Spleen (tissue), 7 donors: Measurements from ENCODE around the gene GLTP.

Source experiments
- POLR2A ChIP-seq, 3 donors: fragments of 450-650 bp; IDR thresholded peaks; one replicate each; pipeline ENCODE4 v1.5.1; 2017; ENCODE audit warnings: antibody characterized with exemption in 3 of 3, mild to moderate bottlenecking in 1 of 3
- TF ChIP-seq, protein P1 (sequence below), 11 experiments: fragments of 200-600 bp in 7 of 11; fragments of 450-650 bp in 4 of 11; sonication (generic) in 4 of 11; IDR thresholded peaks in 8 of 11; conservative IDR thresholded peaks in 3 of 11; 1 replicate in 7 of 11; 2 replicates in 4 of 11; pipeline versions ENCODE4 v1.4.0 to v1.8.0; 2016 to 2021; ENCODE audit warnings: antibody characterized with exemption in 11 of 11, inconsistent platforms in 4 of 11, mild to moderate bottlenecking in 1 of 11
- donor health status: DM: no; HTN: no; CAD: no; lungs with moderate emphysema.
- donor health status: DM: no; HTN: no; CAD: no.
- donor health status: DM: no; HTN: no; CAD: no.

DNA sequence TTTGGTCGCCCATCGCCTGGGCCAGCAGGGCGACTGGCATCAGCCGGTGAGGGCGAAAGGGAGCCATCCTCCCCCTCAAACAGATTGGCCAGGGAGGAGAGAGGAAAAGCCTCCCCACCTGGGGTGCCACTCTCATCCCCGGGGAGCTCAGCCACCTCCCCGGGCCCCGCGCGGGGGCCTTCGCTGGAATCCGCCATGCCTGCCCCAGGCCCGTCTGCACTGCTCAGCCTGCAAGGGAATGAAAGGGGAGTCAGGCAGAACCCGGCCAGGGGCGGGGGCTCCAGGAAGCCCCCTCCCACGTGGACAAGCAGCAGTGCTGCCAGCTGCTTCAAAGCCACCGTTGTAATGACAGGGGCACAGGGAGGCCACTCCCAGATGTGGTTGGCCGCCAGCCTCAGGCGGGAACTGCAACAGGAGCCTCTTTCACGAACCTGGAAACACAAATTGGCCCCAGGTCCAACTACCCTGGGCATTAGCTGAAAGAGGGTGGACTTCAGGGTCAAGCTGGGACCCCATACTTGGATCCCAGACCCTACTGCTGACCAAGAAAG, 65.7 kb downstream of the GLTP start:
- TF ChIP-seq, protein P1, sequence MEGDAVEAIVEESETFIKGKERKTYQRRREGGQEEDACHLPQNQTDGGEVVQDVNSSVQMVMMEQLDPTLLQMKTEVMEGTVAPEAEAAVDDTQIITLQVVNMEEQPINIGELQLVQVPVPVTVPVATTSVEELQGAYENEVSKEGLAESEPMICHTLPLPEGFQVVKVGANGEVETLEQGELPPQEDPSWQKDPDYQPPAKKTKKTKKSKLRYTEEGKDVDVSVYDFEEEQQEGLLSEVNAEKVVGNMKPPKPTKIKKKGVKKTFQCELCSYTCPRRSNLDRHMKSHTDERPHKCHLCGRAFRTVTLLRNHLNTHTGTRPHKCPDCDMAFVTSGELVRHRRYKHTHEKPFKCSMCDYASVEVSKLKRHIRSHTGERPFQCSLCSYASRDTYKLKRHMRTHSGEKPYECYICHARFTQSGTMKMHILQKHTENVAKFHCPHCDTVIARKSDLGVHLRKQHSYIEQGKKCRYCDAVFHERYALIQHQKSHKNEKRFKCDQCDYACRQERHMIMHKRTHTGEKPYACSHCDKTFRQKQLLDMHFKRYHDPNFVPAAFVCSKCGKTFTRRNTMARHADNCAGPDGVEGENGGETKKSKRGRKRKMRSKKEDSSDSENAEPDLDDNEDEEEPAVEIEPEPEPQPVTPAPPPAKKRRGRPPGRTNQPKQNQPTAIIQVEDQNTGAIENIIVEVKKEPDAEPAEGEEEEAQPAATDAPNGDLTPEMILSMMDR (IDR thresholded peaks at IDR 0.05 in 8 of 11, conservative IDR thresholded peaks at IDR 0.05 in 3 of 11), result no peak
- no peak for TF ChIP-seq POLR2A (IDR thresholded peaks at IDR 0.05)
